ENCODE results near the gene DENND2D.

DENND2D gene

DNA sequence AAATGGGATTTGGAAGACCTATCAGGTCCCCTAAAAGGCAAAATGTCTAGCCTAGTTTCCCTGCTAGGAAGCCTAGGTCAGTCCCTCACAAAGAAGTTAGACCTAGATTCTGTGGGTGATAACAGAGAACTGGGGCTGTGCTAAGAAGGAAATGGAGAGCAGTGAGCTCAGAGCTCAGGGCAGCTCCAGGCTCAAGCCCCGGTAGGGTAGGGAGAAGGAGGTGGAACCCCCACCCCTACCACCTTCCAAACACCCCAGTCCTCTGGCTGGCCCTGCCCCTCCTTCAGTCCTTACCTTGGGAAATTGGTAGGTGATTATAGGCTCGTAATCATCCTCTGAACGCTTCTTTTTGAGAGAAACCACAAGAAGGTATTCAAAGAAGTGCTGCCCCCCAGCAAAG lies 1.1 kb downstream of the DENND2D start:
- Histone ChIP-seq H3K9ac (ENCODE audit: low read length) (no peak overlapping the region), H3K9me3 (ENCODE audit: insufficient read depth, low read length) (no peaks in the 10 kb centered on the region), H3K79me2 (ENCODE audit: low read length) (no peaks in the 10 kb centered on the region), H3K36me3 (replicated peaks; ENCODE audit: low read depth, low read length) (no peaks in the 10 kb centered on the region), H3K4me2 (ENCODE audit: low read length) (no peak overlapping the region), H3K4me3 (ENCODE audit: low read length) (no peak overlapping the region), H3K4me1 (ENCODE audit: low read length) (peaks cover 8% of the 10 kb centered on the region), H3K27ac (ENCODE audit: low read length) (no peak overlapping the region), H2AFZ (ENCODE audit: low read depth, low read length) (no peak overlapping the region), H3K27me3 (ENCODE audit: low read depth, low read length) (no peaks in the 10 kb centered on the region), H4K20me1 (ENCODE audit: insufficient read depth, low read length) (no peaks in the 10 kb centered on the region)
- TF ChIP-seq, protein P1, sequence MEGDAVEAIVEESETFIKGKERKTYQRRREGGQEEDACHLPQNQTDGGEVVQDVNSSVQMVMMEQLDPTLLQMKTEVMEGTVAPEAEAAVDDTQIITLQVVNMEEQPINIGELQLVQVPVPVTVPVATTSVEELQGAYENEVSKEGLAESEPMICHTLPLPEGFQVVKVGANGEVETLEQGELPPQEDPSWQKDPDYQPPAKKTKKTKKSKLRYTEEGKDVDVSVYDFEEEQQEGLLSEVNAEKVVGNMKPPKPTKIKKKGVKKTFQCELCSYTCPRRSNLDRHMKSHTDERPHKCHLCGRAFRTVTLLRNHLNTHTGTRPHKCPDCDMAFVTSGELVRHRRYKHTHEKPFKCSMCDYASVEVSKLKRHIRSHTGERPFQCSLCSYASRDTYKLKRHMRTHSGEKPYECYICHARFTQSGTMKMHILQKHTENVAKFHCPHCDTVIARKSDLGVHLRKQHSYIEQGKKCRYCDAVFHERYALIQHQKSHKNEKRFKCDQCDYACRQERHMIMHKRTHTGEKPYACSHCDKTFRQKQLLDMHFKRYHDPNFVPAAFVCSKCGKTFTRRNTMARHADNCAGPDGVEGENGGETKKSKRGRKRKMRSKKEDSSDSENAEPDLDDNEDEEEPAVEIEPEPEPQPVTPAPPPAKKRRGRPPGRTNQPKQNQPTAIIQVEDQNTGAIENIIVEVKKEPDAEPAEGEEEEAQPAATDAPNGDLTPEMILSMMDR (IDR thresholded peaks at IDR 0.05; ENCODE audit: low read depth, low read length) = no peak

DNA sequence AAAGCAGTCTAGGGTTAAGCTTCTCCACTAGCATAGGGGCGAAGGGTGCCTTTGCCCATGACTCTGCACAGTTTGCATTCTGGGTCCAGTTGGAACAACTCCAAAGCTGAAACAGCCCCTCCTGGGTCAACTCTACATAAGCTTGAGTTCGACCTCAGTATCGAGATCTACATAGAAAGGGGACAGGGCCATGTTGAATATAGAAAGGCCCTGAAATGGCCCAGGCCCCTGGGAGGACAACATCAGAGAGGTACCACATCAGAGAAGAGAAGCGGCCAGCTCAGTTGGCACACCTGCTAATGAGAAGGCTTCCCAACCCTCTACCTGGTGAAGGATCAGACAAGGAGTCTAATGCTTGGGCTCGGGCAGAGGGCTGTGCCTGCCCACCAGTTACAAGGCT lies 1.6 kb downstream of the DENND2D start:
- no peak overlapping the region for H3K9ac ChIP-seq (ENCODE audit: low read length)
- no peaks in the 10 kb centered on the region for H3K79me2 ChIP-seq (ENCODE audit: low read length)
- H3K27me3 ChIP-seq (ENCODE audit: low read depth, low read length) = no peaks in the 10 kb centered on the region
- no peak overlapping the region for H3K27ac ChIP-seq (ENCODE audit: low read length)
- H4K20me1 ChIP-seq (ENCODE audit: insufficient read depth, low read length) = no peaks in the 10 kb centered on the region
- no peaks in the 10 kb centered on the region for H3K36me3 ChIP-seq (replicated peaks; ENCODE audit: low read depth, low read length)
- no peak overlapping the region for H2AFZ ChIP-seq (ENCODE audit: low read depth, low read length)
- TF ChIP-seq, protein P1 (IDR thresholded peaks at IDR 0.05; ENCODE audit: low read depth, low read length) = no peak
- TF ChIP-seq EZH2phosphoT487 (IDR thresholded peaks at IDR 0.05; ENCODE audit: low read depth) = no peak
- H3K4me2 ChIP-seq (ENCODE audit: low read length) = no peak overlapping the region
- no peak overlapping the region for H3K4me3 ChIP-seq (ENCODE audit: low read length)
- H3K4me1 ChIP-seq (ENCODE audit: low read length) = peaks cover 11% of the 10 kb centered on the region
- no peaks in the 10 kb centered on the region for H3K9me3 ChIP-seq (ENCODE audit: insufficient read depth, low read length)

DNA sequence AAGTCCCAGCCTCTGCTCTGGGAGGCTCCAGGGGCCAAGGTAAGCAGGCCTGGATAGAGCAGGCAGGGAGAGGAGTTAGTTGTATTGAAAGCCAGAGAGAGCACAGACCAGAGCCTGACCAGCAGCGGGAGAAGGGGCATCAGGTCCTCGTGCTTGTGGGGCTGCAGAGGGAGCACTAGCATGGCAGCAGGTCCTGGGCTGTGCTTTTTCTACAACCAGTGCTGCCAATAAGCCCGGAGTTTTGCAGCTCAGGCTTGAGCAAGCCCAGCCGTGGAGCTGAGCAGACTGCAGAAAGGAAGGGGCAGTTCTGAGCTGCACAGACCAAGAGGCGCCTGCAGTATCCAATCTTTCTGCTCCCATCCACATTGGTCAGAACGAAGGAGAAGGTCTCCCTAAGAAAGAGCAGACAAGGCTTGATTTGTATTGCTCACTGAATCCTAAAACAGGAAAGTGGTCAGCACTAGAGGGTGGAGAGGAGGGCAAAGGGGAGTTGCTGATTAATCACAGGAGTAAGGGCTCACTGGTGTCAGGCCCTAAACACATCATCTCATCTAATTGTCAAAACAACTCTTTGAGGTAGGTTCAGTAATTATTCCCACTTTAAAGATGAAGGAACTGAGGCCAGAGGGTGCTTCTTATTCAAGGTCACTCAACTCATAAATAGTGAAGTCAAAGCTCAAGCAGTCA lies 2.7 kb downstream of the DENND2D start:
- Histone ChIP-seq H3K9me3 (ENCODE audit: insufficient read depth, low read length) (no peaks in the 10 kb centered on the region), H3K4me1 (ENCODE audit: low read length) (peaks cover 14% of the 10 kb centered on the region), H3K4me2 (ENCODE audit: low read length) (no peak overlapping the region), H4K20me1 (ENCODE audit: insufficient read depth, low read length) (no peaks in the 10 kb centered on the region), H3K4me3 (ENCODE audit: low read length) (no peak overlapping the region), H3K36me3 (replicated peaks; ENCODE audit: low read depth, low read length) (no peaks in the 10 kb centered on the region), H2AFZ (ENCODE audit: low read depth, low read length) (no peak overlapping the region), H3K27ac (ENCODE audit: low read length) (no peak overlapping the region), H3K27me3 (ENCODE audit: low read depth, low read length) (no peaks in the 10 kb centered on the region), H3K79me2 (ENCODE audit: low read length) (no peaks in the 10 kb centered on the region), H3K9ac (ENCODE audit: low read length) (no peak overlapping the region)
- no peak for TF ChIP-seq EZH2phosphoT487 (IDR thresholded peaks at IDR 0.05; ENCODE audit: low read depth)
- TF ChIP-seq, protein P1 (IDR thresholded peaks at IDR 0.05; ENCODE audit: low read depth, low read length) = peak; percentile 29

DNA sequence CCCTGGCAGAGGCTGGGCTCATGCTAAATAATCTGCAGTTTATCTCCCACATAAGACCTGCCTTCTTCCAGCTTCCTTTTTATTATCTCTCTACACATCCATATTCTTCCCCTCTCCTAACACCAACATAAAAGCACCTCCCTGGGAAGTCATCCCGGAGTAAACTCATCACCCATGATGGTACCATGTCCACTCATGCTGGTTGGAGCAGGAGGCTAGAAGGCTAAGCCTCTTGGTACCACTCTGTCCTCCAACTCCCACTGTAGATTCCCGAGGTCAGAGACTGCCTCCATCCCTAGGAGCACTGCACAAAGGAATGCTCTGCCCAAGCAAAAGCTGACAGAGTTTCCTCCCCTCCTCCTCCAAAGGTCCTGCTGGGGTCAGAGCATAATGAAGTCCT lies 4.2 kb downstream of the DENND2D start:
- no peak overlapping the region for H3K27ac ChIP-seq (ENCODE audit: low read length)

More for the DNA sequence above, 4.2 kb downstream of the DENND2D start:
- Histone ChIP-seq H3K4me3 (ENCODE audit: low read length) (no peak overlapping the region), H3K36me3 (replicated peaks; ENCODE audit: low read depth, low read length) (no peaks in the 10 kb centered on the region), H3K4me2 (ENCODE audit: low read length) (no peak overlapping the region), H3K4me1 (ENCODE audit: low read length) (peaks cover 19% of the 10 kb centered on the region), H3K9me3 (ENCODE audit: insufficient read depth, low read length) (no peaks in the 10 kb centered on the region), H3K9ac (ENCODE audit: low read length) (no peak overlapping the region), H4K20me1 (ENCODE audit: insufficient read depth, low read length) (no peaks in the 10 kb centered on the region), H3K79me2 (ENCODE audit: low read length) (no peaks in the 10 kb centered on the region), H3K27me3 (ENCODE audit: low read depth, low read length) (no peaks in the 10 kb centered on the region), H2AFZ (ENCODE audit: low read depth, low read length) (no peak overlapping the region)
- no peak for TF ChIP-seq EZH2phosphoT487 (IDR thresholded peaks at IDR 0.05; ENCODE audit: low read depth)
- TF ChIP-seq, protein P1 (IDR thresholded peaks at IDR 0.05; ENCODE audit: low read depth, low read length) = no peak

Data from OCI-LY3 (cell line).